HEK293T (cell line): Measurements from ENCODE around the gene ZNF341.

Source experiments
- ARNT ChIP-seq: fragments of 450-650 bp; IDR thresholded peaks from 2 replicates; pipeline ENCODE4 v1.6.1; 2017; ENCODE audit warnings: mild to moderate bottlenecking
- BHLHE40 ChIP-seq: fragments of 450-650 bp; IDR thresholded peaks from 2 replicates; pipeline ENCODE4 v1.6.1; 2016; ENCODE audit warnings: mild to moderate bottlenecking, moderate library complexity, borderline replicate concordance
- CTBP1 ChIP-seq: fragments of 450-650 bp; IDR thresholded peaks from 2 replicates; pipeline ENCODE4 v1.6.1; 2016; ENCODE audit warnings: borderline replicate concordance
- FOXA1 ChIP-seq: fragments of 450-650 bp; IDR thresholded peaks from 2 replicates; pipeline ENCODE4 v1.6.1; 2016; ENCODE audit warnings: mild to moderate bottlenecking
- FOXK2 ChIP-seq: fragments of 450-650 bp; IDR thresholded peaks from 2 replicates; pipeline ENCODE4 v1.6.1; 2016; ENCODE audit warnings: mild to moderate bottlenecking
- FOXM1 ChIP-seq: fragments of 450-650 bp; IDR thresholded peaks from 2 replicates; pipeline ENCODE4 v1.6.1; 2017; ENCODE audit warnings: mild to moderate bottlenecking, borderline replicate concordance
- HDGF ChIP-seq: fragments of 450-650 bp; IDR thresholded peaks from 2 replicates; pipeline ENCODE4 v1.6.1; 2017; ENCODE audit warnings: antibody characterized with exemption, borderline replicate concordance
- L3MBTL2 ChIP-seq: fragments of 450-650 bp; conservative IDR thresholded peaks from 2 replicates; pipeline ENCODE4 v1.6.1; 2016; ENCODE audit warnings: mild to moderate bottlenecking
- NFRKB ChIP-seq: fragments of 450-650 bp; IDR thresholded peaks from 2 replicates; pipeline ENCODE4 v1.6.1; 2016; ENCODE audit warnings: mild to moderate bottlenecking, moderate library complexity
- SP1 ChIP-seq: fragments of 450-650 bp; IDR thresholded peaks from 2 replicates; pipeline ENCODE4 v1.6.1; 2017
- SUZ12 ChIP-seq: fragments of 450-650 bp; IDR thresholded peaks from 2 replicates; pipeline ENCODE4 v1.6.1; 2016; ENCODE audit warnings: mild to moderate bottlenecking
- TARDBP ChIP-seq: fragments of 450-650 bp; IDR thresholded peaks from 2 replicates; pipeline ENCODE4 v1.6.1; 2016
- TF ChIP-seq, protein P1 (sequence below): fragments of 450-650 bp; IDR thresholded peaks from 2 replicates; pipeline ENCODE4 v1.6.1; 2016

DNA sequence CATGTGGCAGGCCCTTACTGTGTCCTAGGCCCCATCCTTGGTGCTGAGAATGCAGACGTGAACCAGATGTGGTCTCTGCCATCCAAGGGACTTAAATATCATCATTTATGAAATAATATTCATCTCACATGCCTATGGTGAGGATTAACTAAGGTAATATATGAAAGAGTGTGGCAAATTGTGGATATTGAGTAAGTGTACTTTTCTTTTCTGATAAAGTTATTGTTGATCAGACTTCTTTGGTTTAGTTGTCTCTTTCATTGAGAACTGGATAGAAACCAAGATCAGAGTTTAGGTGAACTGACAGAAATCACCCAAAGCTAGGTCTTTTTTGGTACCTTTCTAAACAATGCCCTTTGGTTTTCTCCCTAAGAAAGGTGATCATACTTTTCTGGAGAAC is 84.4 kb downstream of the ZNF341 start:
- no peak for TF ChIP-seq FOXK2
- TF ChIP-seq SP1, result no peak
- TF ChIP-seq NFRKB, result no peak
- TF ChIP-seq HDGF, result no peak
- no peak for TF ChIP-seq TARDBP
- TF ChIP-seq FOXM1, result no peak
- no peak for TF ChIP-seq CTBP1
- TF ChIP-seq BHLHE40, result no peak
- TF ChIP-seq L3MBTL2, result no peak
- TF ChIP-seq FOXA1, result no peak
- no peak for TF ChIP-seq ARNT
- TF ChIP-seq, protein P1, sequence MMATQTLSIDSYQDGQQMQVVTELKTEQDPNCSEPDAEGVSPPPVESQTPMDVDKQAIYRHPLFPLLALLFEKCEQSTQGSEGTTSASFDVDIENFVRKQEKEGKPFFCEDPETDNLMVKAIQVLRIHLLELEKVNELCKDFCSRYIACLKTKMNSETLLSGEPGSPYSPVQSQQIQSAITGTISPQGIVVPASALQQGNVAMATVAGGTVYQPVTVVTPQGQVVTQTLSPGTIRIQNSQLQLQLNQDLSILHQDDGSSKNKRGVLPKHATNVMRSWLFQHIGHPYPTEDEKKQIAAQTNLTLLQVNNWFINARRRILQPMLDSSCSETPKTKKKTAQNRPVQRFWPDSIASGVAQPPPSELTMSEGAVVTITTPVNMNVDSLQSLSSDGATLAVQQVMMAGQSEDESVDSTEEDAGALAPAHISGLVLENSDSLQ, result no peak
- no peak for TF ChIP-seq SUZ12
